GM18498 (cell line): ENCODE results near the gene KDM5B.
"Not testable (repeated sequence)": the region's sequence is repeated elsewhere in the genome, so short reads cannot be mapped to it uniquely, and the experiment has no call there.

ENCODE experiments used
- ATAC-seq: cut with Tn5 transposase; IDR thresholded peaks from one replicate; pipeline ENCODE4 v1.9.1; 2021; ENCODE audit warnings: mild to moderate bottlenecking, moderate library complexity; ENCODE audit not compliant: unreplicated experiment

The KDM5B gene

GRCh38 chr1:202716654-202717053 lies 91.6 kb downstream of the KDM5B start:
- ATAC-seq = no peak

GRCh38 chr1:202714202-202714601 lies 94.0 kb downstream of the KDM5B start:
- ATAC-seq = not testable (repeated sequence)

GRCh38 chr1:202713110-202713509 lies 95.1 kb downstream of the KDM5B start:
- no peak for ATAC-seq

- ATAC-seq = no peak
These were observed 96.1 kb downstream of the KDM5B start for GRCh38 chr1:202711949-202712635.

- ATAC-seq = no peak
These were observed 97.9 kb downstream of the KDM5B start, which contains the start of gene SYT2 for GRCh38 chr1:202710070-202711045. TSS of gene SYT2 (minus strand) at chr1:202710454. CDS start at chr1:202605772, 104,682 bp downstream.

GRCh38 chr1:202709276-202710041 lies 98.8 kb downstream of the KDM5B start:
- no peak for ATAC-seq

- ATAC-seq = no peak
These were observed 99.6 kb downstream of the KDM5B start for GRCh38 chr1:202708456-202709275.

- no peak for ATAC-seq
These were observed 101.4 kb downstream of the KDM5B start for GRCh38 chr1:202706851-202707250.

- ATAC-seq = no peak
These were observed 103.6 kb downstream of the KDM5B start for GRCh38 chr1:202704601-202705000.

- ATAC-seq = no peak
These were observed 105.0 kb downstream of the KDM5B start for GRCh38 chr1:202703191-202703590.

- no peak for ATAC-seq
These were observed 106.1 kb downstream of the KDM5B start for GRCh38 chr1:202702088-202702487.

- no peak for ATAC-seq
These were observed 107.0 kb downstream of the KDM5B start for GRCh38 chr1:202701200-202701599.

GRCh38 chr1:202700061-202700460 lies 108.2 kb downstream of the KDM5B start:
- no peak for ATAC-seq

GRCh38 chr1:202698276-202698675 lies 109.9 kb downstream of the KDM5B start:
- ATAC-seq = no peak

GRCh38 chr1:202697038-202697437 lies 111.2 kb downstream of the KDM5B start:
- ATAC-seq = no peak

- no peak for ATAC-seq
These were observed 113.9 kb downstream of the KDM5B start for GRCh38 chr1:202694314-202694713.

- no peak for ATAC-seq
These were observed 115.2 kb downstream of the KDM5B start for GRCh38 chr1:202692959-202693555.

- ATAC-seq = no peak
These were observed 116.4 kb downstream of the KDM5B start for GRCh38 chr1:202691816-202692215.

GRCh38 chr1:202689493-202690342 lies 118.5 kb downstream of the KDM5B start:
- no peak for ATAC-seq
